CD8-positive, alpha-beta memory T cell (primary cell): Measurements from ENCODE around the gene COPB1. TPM values are rescaled to one million over a fixed set of nuclear protein-coding genes. Genes with fewer than 3 reads are reported as not detected.

Experiments
- polyA plus RNA-seq: library from polyadenylated mRNA; unstranded; fragments of 300-500 nt; fragmentation: Illumina TruSeq; gene quantifications from one replicate; pipeline ENCODE4 v1.2.3, GENCODE V29; 2021
- total RNA-seq, 2 experiments: library from RNA; stranded (reverse); gene quantifications; one replicate each; pipeline ENCODE4 v1.2.3, GENCODE V29; 2021

The COPB1 gene
- total and polyA plus RNA-seq, 3 experiments from 2014 or later = 76.4 to 111 (median 104) TPM

Other genes with a start within 250 kb of the COPB1 start
- gene RRAS2, start 140.6 kb downstream of the COPB1 start, total RNA-seq = 10 to 100 TPM; 70.1 to 72.6 TPM
- 52.6 TPM for gene RRAS2, start 140.6 kb downstream of the COPB1 start, polyA plus RNA-seq
- 100 to 1,000 TPM; 337 to 344 TPM for gene PSMA1, start 20.6 kb upstream of the COPB1 start, total RNA-seq
- gene PSMA1, start 20.6 kb upstream of the COPB1 start, polyA plus RNA-seq = 159 TPM
- gene PDE3B, start 144.0 kb upstream of the COPB1 start, total RNA-seq = 10 to 100 TPM; 47.0 to 47.2 TPM
- gene PDE3B, start 144.0 kb upstream of the COPB1 start, polyA plus RNA-seq = 39.8 TPM